ENCODE measurements around the gene KMO.
A peak's percentile ranks its signal among the peaks of the same experiment; 100 is the strongest.

KMO gene

DNA sequence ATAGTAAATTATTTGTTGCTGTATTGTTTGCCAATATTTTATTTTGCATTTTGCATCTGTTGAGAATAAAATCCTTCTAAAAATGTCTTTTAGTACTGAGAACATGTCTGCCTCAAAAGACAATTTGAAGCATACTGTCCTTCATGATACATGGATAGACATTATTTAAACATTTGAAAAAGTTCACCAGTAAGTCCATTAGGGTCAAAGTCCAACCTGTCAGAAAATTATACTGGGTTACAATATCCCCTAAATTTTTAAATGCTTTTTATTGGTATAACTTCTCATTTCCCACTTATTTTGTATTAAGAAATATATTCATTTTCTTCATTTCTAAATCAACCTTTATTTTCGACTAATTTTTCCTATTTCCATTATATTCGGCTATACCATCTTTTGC is 98.7 kb downstream of the KMO start:
- H3K27me3 ChIP-seq (replicated peaks; ENCODE audit: control insufficient read depth, insufficient read depth, low read length) = no peaks in the 10 kb centered on the region
- peaks cover 13% of the 10 kb centered on the region for H3K4me1 ChIP-seq (ENCODE audit: control insufficient read depth, insufficient read depth, low read length)
- no peak for DNase-seq (ENCODE audit: low read depth)
- H3K9me3 ChIP-seq (ENCODE audit: control insufficient read depth, low read length) = no peaks in the 10 kb centered on the region
- H3K4me3 ChIP-seq (ENCODE audit: low read length) = no peak overlapping the region
- H3K36me3 ChIP-seq (ENCODE audit: control insufficient read depth, insufficient read depth, low read length, severe bottlenecking) = peaks cover 8% of the 10 kb centered on the region
- no peak overlapping the region for H3K9ac ChIP-seq (ENCODE audit: low read length)

DNA sequence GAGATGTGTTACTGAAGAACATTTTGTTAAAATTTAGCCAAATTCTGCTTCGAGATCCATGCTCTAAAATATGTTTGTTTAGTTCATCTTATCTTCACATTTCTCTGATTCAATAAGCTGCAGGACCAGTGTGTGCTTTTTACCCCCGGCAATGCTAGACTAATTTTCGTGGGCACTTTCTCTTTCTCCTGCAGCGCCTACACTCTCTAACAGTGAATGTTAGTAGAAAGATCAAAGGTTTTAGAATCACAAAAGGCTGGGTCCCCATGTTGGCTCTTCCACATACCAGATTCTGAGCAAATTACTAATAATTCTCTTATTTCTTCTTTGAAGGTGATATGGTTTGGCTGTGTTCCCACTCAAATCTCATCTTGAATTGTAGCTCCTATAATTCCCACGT is 99.5 kb downstream of the KMO start:
- H3K4me1 ChIP-seq (ENCODE audit: control insufficient read depth, insufficient read depth, low read length) = peaks cover 13% of the 10 kb centered on the region
- H3K36me3 ChIP-seq (ENCODE audit: control insufficient read depth, insufficient read depth, low read length, severe bottlenecking) = peaks cover 8% of the 10 kb centered on the region
- no peak overlapping the region for H3K9ac ChIP-seq (ENCODE audit: low read length)
- H3K27me3 ChIP-seq (replicated peaks; ENCODE audit: control insufficient read depth, insufficient read depth, low read length) = no peaks in the 10 kb centered on the region
- DNase-seq (ENCODE audit: low read depth) = no peak
- no peaks in the 10 kb centered on the region for H3K9me3 ChIP-seq (ENCODE audit: control insufficient read depth, low read length)
- H3K4me3 ChIP-seq (ENCODE audit: low read length) = no peak overlapping the region

DNA sequence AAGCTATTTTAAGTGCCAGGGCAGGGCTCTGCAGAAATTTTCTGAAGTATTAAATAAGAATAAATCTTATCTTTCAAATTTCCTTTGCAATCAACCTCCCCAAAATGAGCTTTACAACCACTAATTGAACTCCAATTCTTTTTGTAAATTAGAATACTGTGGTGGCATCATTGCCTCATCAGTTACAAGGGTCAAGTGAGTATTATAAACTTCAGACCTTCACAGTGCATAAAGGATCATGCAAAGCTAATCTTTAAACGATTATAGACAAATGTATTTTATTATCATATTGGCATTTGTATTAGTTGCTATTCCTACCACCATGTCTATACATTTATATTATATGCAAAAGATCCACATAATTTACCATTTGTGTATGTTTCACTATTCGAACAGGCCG is 100.8 kb downstream of the KMO start:
- Histone ChIP-seq H3K27me3 (replicated peaks; ENCODE audit: control insufficient read depth, insufficient read depth, low read length) (no peaks in the 10 kb centered on the region), H3K9me3 (ENCODE audit: control insufficient read depth, low read length) (no peaks in the 10 kb centered on the region), H3K4me1 (ENCODE audit: control insufficient read depth, insufficient read depth, low read length) (peaks cover 16% of the 10 kb centered on the region), H3K4me3 (ENCODE audit: low read length) (no peak overlapping the region), H3K9ac (ENCODE audit: low read length) (no peak overlapping the region), H3K36me3 (ENCODE audit: control insufficient read depth, insufficient read depth, low read length, severe bottlenecking) (peaks cover 8% of the 10 kb centered on the region)
- DNase-seq (ENCODE audit: low read depth) = no peak

DNA sequence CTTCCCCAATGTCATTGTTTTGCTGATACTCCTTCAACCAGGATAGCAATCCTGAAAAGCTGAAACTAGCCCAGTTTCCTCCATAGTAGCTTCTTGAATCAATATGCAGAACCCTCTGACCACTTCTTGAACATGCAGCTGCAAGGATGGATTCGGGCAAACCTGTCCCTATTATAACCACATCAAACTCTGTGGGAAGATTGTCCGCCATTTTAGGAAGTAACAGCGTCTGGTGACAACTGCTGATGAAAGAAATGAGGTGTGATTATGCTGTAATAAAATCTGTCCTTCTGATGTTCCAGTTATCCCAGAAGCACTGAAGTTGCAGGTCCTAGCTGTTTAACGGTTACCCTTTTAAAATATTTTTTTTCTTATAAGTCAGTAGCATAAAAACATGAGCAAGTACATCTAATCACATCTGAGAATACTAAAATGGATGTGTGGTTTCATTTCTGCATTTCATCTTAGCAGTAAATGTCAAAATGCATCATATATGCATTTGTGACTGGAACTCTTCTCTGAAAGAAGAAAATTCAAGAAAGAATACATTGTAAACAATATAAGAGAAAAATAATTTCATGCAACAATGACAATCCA is 103.5 kb downstream of the KMO start:
- no peaks in the 10 kb centered on the region for H3K9me3 ChIP-seq (ENCODE audit: control insufficient read depth, low read length)
- no peaks in the 10 kb centered on the region for H3K27me3 ChIP-seq (replicated peaks; ENCODE audit: control insufficient read depth, insufficient read depth, low read length)
- H3K36me3 ChIP-seq (ENCODE audit: control insufficient read depth, insufficient read depth, low read length, severe bottlenecking) = peaks cover 8% of the 10 kb centered on the region
- DNase-seq (ENCODE audit: low read depth) = no peak
- H3K4me3 ChIP-seq (ENCODE audit: low read length) = no peak overlapping the region
- peaks cover 20% of the 10 kb centered on the region for H3K4me1 ChIP-seq (ENCODE audit: control insufficient read depth, insufficient read depth, low read length)
- H3K9ac ChIP-seq (ENCODE audit: low read length) = no peak overlapping the region

DNA sequence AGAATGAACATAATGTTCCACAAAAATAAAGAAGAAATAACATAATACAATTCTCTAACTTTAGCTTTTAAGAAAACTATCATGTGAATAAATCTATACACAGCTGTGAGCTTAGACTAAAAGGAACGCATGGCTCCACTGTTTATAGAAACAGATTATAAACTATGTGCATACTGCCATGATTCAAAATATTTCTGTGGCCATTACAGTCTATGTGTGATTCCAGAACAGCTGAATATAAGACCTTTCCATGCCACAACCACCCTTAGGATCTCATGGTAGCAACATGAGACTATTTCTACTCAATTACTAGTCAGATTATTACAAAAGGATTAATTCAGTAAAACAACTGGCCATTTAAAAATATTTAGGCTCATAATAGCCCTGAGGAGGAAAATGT is 104.1 kb downstream of the KMO start:
- Histone ChIP-seq H3K4me1 (ENCODE audit: control insufficient read depth, insufficient read depth, low read length) (peaks cover 20% of the 10 kb centered on the region), H3K9ac (ENCODE audit: low read length) (no peak overlapping the region), H3K36me3 (ENCODE audit: control insufficient read depth, insufficient read depth, low read length, severe bottlenecking) (peaks cover 8% of the 10 kb centered on the region), H3K27me3 (replicated peaks; ENCODE audit: control insufficient read depth, insufficient read depth, low read length) (no peaks in the 10 kb centered on the region), H3K9me3 (ENCODE audit: control insufficient read depth, low read length) (no peaks in the 10 kb centered on the region), H3K4me3 (ENCODE audit: low read length) (no peak overlapping the region)
- no peak for DNase-seq (ENCODE audit: low read depth)

DNA sequence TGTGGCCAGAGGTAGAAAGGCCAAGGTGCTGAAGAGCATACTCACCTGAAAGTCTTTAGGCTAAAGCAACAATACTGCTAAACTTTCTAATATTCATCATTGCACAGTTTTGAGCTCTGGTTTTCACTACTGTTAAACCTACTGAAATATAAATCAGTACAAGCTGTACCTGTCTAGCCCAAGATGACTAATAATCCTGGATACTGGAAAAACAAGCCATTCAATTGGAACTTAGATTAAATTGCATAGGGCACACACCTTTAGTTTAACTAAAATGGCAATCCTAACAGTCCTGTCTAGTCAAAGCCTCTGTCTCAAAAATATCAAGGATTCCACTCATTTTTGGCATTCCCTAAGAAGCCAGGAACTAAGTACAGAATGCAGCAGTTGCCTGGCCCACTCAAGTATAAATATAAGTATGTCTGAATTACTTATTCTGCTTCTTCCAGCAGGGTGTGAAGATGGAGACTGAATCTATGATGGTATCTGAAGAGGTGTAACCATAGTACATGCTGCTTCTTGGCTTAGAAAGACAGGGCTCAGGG is 104.9 kb downstream of the KMO start:
- peaks cover 8% of the 10 kb centered on the region for H3K36me3 ChIP-seq (ENCODE audit: control insufficient read depth, insufficient read depth, low read length, severe bottlenecking)
- no peaks in the 10 kb centered on the region for H3K27me3 ChIP-seq (replicated peaks; ENCODE audit: control insufficient read depth, insufficient read depth, low read length)
- peaks cover 20% of the 10 kb centered on the region for H3K4me1 ChIP-seq (ENCODE audit: control insufficient read depth, insufficient read depth, low read length)
- no peaks in the 10 kb centered on the region for H3K9me3 ChIP-seq (ENCODE audit: control insufficient read depth, low read length)
- DNase-seq (ENCODE audit: low read depth) = peak; percentile 40
- H3K4me3 ChIP-seq (ENCODE audit: low read length) = peak overlapping the region; percentile 45
- H3K9ac ChIP-seq (ENCODE audit: low read length) = no peak overlapping the region

DNA sequence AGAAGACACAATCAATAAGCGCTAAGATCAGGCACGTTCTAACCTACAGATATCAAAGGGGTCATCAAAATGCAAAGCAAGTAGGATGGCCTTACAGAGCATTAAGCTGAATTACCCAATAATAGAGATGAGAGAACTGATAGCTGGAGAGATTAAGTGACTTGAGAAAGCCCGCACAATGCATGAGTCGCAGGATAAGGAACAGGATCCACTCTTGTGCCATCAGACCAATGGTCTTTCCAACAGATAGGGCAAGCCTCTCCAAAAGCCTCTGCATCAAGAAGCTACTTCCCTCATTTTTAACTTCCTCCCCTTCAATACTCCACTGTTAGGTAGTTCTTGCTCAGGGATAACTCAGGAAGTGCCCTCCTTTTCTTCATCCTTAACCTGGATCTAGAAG is 105.4 kb downstream of the KMO start:
- Histone ChIP-seq H3K36me3 (ENCODE audit: control insufficient read depth, insufficient read depth, low read length, severe bottlenecking) (peaks cover 8% of the 10 kb centered on the region), H3K4me3 (ENCODE audit: low read length) (peak overlapping the region; percentile 45), H3K27me3 (replicated peaks; ENCODE audit: control insufficient read depth, insufficient read depth, low read length) (no peaks in the 10 kb centered on the region), H3K9me3 (ENCODE audit: control insufficient read depth, low read length) (no peaks in the 10 kb centered on the region), H3K4me1 (ENCODE audit: control insufficient read depth, insufficient read depth, low read length) (peaks cover 20% of the 10 kb centered on the region), H3K9ac (ENCODE audit: low read length) (no peak overlapping the region)
- DNase-seq (ENCODE audit: low read depth) = no peak

DNA sequence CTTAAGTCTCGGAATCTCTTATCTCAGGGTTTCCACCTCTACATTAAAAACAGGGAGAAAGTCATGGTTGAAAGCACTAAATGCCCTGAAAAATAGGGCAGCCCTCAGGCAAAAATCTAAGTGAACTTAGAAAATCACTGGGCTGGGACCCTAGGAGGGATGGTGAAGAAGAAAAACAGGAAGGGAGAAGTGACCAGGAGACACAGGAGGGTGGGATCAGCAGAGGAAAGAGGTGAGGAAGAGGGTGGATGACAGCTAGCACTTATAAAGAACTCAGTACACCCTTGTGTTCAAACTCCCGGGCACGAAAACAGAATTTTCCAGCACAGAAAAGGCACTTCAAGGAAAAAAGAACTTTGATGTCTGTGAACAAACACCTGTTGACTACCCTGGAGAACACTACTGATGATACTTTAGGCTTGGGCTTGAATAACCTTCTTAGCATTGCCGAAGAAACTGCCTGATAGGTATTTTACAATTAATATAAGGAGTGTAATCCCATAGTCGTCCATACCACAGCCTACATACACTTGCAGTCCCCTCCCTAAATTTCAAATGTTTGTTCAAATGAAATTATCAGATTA is 106.0 kb downstream of the KMO start:
- no peak for DNase-seq (ENCODE audit: low read depth)
- H3K4me3 ChIP-seq (ENCODE audit: low read length) = peak overlapping the region; percentile 54
- no peaks in the 10 kb centered on the region for H3K9me3 ChIP-seq (ENCODE audit: control insufficient read depth, low read length)
- no peak overlapping the region for H3K9ac ChIP-seq (ENCODE audit: low read length)
- H3K36me3 ChIP-seq (ENCODE audit: control insufficient read depth, insufficient read depth, low read length, severe bottlenecking) = peaks cover 8% of the 10 kb centered on the region
- H3K27me3 ChIP-seq (replicated peaks; ENCODE audit: control insufficient read depth, insufficient read depth, low read length) = no peaks in the 10 kb centered on the region
- peaks cover 20% of the 10 kb centered on the region for H3K4me1 ChIP-seq (ENCODE audit: control insufficient read depth, insufficient read depth, low read length)

DNA sequence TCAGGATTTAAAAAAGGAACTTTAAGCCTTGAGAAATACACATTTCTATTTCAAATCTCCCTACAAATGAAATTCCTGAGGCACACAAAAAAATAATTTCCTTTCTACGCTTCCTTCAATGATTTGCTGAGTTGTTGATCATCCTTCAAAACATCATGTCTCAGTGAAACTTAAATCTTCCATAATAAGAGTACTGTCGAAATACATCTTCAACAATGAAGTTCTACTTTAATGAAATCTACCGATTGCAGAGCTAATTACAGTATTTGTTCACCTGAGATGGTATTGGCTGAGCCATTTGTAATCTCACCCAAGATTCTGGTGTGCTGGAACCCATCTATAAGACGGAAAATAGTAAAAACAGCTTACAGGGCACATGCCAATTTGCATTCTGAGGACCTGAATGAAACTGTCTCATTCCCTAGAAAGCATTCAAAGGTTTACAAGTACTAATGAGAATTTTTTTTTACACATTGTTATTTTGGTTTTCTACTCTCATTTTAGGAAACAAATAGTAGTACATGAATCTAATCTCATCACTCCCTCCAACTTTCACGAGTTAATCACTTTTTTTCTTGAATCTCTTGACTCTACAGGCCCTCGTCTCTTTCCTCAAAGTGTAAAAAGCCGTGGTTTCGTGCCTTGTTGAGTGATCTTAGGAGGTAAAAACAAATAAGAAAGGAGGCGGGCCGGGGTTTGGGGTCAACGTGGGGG is 106.9 kb downstream of the KMO start:
- Histone ChIP-seq H3K27me3 (replicated peaks; ENCODE audit: control insufficient read depth, insufficient read depth, low read length) (no peaks in the 10 kb centered on the region), H3K4me3 (ENCODE audit: low read length) (peak overlapping the region; percentile 98), H3K9me3 (ENCODE audit: control insufficient read depth, low read length) (no peaks in the 10 kb centered on the region), H3K4me1 (ENCODE audit: control insufficient read depth, insufficient read depth, low read length) (peaks cover 20% of the 10 kb centered on the region), H3K36me3 (ENCODE audit: control insufficient read depth, insufficient read depth, low read length, severe bottlenecking) (peaks cover 8% of the 10 kb centered on the region), H3K9ac (ENCODE audit: low read length) (peak overlapping the region; percentile 81)
- DNase-seq (ENCODE audit: low read depth) = peak; percentile 35

DNA sequence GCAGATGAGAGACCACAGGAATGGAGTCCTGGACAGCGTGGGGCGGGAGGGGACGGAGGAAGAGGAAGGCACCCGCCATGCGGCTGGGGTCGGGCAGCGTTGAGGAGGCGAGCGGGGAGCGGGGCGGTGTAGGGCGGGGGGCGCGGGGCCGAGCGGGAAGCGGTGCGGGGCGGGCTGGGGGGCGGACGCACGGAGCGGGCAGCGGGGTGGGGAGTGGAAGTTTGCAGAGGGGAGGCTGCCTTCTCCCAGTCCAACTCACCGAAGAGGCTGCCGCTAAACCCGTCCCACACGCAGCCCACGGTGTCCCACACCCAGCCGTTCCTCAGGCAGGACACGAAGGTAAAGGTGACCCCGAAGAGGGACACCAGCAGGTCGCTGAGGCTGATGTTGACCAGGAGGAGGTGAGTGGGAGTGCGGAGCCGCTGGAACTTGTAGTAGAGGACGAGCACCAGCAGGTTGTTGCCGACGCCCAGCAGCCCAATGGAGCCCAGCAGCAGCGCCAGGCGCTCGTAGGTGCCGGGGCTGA is 107.5 kb downstream of the KMO start:
- Histone ChIP-seq H3K4me3 (ENCODE audit: low read length) (peak overlapping the region; percentile 98), H3K9me3 (ENCODE audit: control insufficient read depth, low read length) (no peaks in the 10 kb centered on the region), H3K27me3 (replicated peaks; ENCODE audit: control insufficient read depth, insufficient read depth, low read length) (no peaks in the 10 kb centered on the region), H3K4me1 (ENCODE audit: control insufficient read depth, insufficient read depth, low read length) (peaks cover 20% of the 10 kb centered on the region), H3K36me3 (ENCODE audit: control insufficient read depth, insufficient read depth, low read length, severe bottlenecking) (peaks cover 8% of the 10 kb centered on the region), H3K9ac (ENCODE audit: low read length) (peak overlapping the region; percentile 93)
- DNase-seq (ENCODE audit: low read depth) = peak; percentile 53

DNA sequence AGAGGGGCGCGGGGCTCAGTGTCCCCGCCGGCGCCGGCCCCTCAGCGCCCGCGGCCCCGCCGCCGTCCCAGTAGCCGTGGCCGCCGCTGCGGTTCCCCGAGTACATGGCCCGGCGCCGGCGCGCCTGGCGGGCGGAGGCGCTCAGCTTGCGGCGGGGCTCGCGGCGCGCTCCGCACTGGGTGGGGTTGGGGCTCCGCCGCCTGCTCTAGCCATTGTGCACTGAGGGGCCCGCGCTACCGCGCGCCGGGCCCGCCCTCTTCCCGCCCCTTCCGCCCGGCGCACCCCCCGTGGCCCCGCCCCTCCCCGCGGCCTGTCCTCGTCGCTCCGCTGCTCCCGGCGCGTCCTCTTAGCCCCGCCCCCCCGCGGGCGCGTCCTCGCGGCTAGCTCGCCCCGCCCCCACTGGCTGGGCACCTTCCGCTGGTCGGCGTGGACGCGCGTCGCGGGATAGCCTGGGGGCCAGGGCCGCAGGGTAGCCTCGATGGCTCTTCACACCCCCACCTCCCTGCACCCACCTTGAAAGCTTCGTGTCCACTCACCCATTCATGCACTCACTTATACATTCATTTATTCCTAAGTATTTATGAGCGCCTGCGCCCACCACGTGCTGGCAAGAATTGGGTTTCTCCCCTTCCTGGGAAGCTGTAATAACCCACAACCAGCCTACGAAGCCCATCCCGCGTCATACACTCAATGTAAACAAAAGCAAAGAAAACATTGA is 108.1 kb downstream of the KMO start, which contains the start of the genes CHML and OPN3:
CHML (minus strand) TSS at position 221 of the 718 bp plus-strand sequence. CDS start 4,603 bp downstream, outside the sequence.
OPN3 (minus strand) TSS at position 221 of the 718 bp plus-strand sequence; CDS start at position 106, 115 bp downstream.
- Histone ChIP-seq H3K27me3 (replicated peaks; ENCODE audit: control insufficient read depth, insufficient read depth, low read length) (no peaks in the 10 kb centered on the region), H3K36me3 (ENCODE audit: control insufficient read depth, insufficient read depth, low read length, severe bottlenecking) (peaks cover 1% of the 10 kb centered on the region), H3K4me1 (ENCODE audit: control insufficient read depth, insufficient read depth, low read length) (peaks cover 26% of the 10 kb centered on the region), H3K9ac (ENCODE audit: low read length) (peak within 1 kb of the TSS; percentile 93), H3K4me3 (ENCODE audit: low read length) (peak within 1 kb of the TSS; percentile 98), H3K9me3 (ENCODE audit: control insufficient read depth, low read length) (no peaks in the 10 kb centered on the region)
- peak; percentile 96 for DNase-seq (ENCODE audit: low read depth)
